ENCODE data around the gene LIPA.

LIPA gene

DNA sequence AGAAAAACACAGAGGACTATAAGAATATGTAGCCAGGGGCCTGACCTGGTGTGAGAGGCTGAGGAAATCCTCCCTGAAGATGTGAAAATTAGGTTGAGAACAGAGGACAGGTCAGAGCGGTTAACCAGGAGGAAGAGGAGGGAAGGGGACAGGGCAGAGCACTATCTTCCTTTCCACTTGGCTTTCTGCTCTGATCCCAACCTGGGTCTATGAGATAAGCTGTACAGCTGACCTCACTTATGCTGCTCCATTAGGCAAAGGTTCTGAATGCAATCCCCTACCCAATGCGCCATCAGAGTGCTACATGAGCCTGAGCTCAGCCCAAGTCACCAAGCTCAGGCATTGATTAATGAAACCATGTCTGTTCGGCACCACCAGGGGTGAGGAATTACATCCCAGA lies 10.5 kb downstream of the LIPA start:
- H3K27me3 Mint-ChIP-seq = no peaks in the 10 kb centered on the region
- intact Hi-C loops (cut with micrococcal nuclease) = no loop called here
- peak overlapping the region; percentile 44 for H3K4me3 Mint-ChIP-seq
- peak overlapping the region; percentile 72 for H3K27ac Mint-ChIP-seq
- peaks cover 58% of the 10 kb centered on the region for H3K36me3 Mint-ChIP-seq (ENCODE audit: low read depth)
- H3K4me1 Mint-ChIP-seq (ENCODE audit: low read depth) = peaks cover 76% of the 10 kb centered on the region
- H3K9me3 Mint-ChIP-seq = no peaks in the 10 kb centered on the region

DNA sequence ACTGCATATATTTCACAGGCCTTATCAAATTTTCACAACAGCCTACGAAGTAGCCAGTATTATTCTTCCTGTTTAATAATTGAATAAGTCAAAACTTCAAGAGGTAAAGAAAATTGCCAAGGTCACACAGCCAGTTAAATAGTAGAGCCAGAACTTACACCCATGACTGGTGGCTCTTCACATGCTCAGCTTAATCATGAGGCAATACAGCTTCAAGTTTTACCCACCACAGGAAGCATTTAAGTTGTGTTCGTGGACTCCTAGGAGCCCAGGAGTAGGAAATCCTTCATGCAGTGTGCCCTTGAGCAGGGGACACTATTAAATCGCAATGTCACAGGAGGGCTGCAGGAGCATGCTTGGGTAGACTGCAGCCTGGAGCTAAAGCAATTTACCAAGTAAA lies 11.1 kb downstream of the LIPA start:
- intact Hi-C loops (cut with micrococcal nuclease) = no loop called here
- H3K36me3 Mint-ChIP-seq (ENCODE audit: low read depth) = peaks cover 53% of the 10 kb centered on the region
- no peaks in the 10 kb centered on the region for H3K9me3 Mint-ChIP-seq
- no peaks in the 10 kb centered on the region for H3K27me3 Mint-ChIP-seq
- H3K4me1 Mint-ChIP-seq (ENCODE audit: low read depth) = peaks cover 74% of the 10 kb centered on the region
- H3K4me3 Mint-ChIP-seq = peak overlapping the region; percentile 44
- H3K27ac Mint-ChIP-seq = peak overlapping the region; percentile 72

DNA sequence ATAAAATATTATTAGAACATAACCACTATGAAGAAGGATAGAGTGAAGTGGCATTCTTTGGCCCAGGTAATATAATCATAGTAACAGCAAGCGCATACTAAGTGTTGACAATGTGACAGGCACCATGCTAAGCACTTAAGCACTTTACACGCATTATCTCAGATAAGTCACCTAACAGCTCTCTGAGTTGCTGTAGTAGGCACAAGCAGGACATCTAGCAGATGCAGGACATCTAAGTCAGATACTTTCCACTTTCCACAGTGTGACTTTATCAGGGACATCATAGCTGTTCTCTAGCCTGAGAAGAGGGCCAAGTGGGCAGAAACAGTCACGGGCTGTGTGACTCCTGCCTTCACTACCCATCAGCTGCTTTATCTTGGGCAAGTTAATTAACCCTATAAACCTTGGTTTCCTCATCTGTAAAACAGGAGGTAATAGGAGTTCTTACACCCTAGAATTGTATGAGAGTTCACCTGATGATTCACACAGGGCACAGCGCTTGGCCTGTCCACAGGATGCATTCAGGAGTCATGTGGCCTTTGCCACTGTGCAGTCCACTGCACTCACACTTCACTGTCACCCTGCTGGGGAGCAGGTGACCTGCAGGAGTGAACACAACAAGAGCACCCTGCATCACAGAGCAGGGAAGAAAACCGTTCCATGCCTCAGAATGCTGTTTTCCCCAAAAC lies 12.5 kb downstream of the LIPA start:
- Mint-ChIP-seq H3K27ac (peak overlapping the region; percentile 30), H3K4me3 (no peak overlapping the region), H3K9me3 (no peaks in the 10 kb centered on the region), H3K4me1 (ENCODE audit: low read depth) (peaks cover 86% of the 10 kb centered on the region), H3K27me3 (no peaks in the 10 kb centered on the region), H3K36me3 (ENCODE audit: low read depth) (peaks cover 62% of the 10 kb centered on the region)
- intact Hi-C loops (cut with micrococcal nuclease) = no loop called here

DNA sequence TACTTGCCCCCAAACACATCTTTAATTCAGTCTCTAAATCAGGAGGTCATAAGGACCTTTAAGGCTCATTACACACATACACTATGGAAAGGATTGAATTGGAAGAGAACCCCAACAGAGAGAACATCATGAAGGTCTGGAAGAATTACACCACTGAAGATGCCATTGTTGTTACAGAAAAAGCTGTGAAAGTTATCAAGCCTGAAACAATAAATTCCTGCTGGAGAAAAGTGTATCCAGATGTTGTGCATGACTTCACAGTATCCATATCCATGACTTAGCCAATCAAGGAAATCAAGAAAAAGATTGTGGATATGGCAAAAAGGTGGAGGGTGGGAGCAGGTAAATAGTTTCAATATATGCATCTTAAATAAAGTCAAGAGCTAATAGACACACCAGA lies 13.7 kb downstream of the LIPA start:
- Mint-ChIP-seq H3K4me1 (ENCODE audit: low read depth) (peaks cover 86% of the 10 kb centered on the region), H3K9me3 (no peaks in the 10 kb centered on the region), H3K27me3 (no peaks in the 10 kb centered on the region), H3K27ac (peak overlapping the region; percentile 63), H3K36me3 (ENCODE audit: low read depth) (peaks cover 70% of the 10 kb centered on the region), H3K4me3 (peak overlapping the region; percentile 13)
- intact Hi-C loops (cut with micrococcal nuclease) = no loop called here

DNA sequence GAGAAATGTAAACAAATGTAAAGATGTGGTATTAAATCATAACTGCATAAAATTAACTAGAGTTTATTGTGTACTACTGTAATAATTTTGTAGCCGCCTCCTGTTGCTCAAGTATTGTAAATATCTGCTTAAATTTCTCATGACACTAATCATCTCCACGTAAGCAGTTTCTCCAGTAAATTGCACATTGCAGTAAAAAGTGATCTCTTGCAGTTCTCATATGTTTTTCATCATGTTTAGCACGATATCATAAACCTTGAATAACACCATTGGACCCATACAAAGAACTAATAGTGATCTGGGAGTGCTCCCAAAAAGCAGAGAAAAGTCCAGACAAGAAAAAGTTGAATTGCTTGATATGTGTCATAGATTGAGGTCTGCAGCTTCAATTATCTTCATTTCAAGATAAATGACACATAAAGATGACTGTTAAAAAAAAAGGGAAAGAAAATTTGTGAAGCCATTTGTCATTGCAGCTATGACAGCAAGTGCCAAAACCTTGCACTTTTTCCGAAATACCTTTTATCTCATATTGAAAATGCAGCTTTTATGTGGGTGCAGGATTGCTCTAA lies 15.3 kb downstream of the LIPA start:
- H3K9me3 Mint-ChIP-seq = no peaks in the 10 kb centered on the region
- H3K4me3 Mint-ChIP-seq = no peak overlapping the region
- H3K27me3 Mint-ChIP-seq = no peaks in the 10 kb centered on the region
- H3K27ac Mint-ChIP-seq = peak overlapping the region; percentile 90
- peaks cover 83% of the 10 kb centered on the region for H3K36me3 Mint-ChIP-seq (ENCODE audit: low read depth)
- intact Hi-C loops (cut with micrococcal nuclease) = no loop called here
- peaks cover 85% of the 10 kb centered on the region for H3K4me1 Mint-ChIP-seq (ENCODE audit: low read depth)

DNA sequence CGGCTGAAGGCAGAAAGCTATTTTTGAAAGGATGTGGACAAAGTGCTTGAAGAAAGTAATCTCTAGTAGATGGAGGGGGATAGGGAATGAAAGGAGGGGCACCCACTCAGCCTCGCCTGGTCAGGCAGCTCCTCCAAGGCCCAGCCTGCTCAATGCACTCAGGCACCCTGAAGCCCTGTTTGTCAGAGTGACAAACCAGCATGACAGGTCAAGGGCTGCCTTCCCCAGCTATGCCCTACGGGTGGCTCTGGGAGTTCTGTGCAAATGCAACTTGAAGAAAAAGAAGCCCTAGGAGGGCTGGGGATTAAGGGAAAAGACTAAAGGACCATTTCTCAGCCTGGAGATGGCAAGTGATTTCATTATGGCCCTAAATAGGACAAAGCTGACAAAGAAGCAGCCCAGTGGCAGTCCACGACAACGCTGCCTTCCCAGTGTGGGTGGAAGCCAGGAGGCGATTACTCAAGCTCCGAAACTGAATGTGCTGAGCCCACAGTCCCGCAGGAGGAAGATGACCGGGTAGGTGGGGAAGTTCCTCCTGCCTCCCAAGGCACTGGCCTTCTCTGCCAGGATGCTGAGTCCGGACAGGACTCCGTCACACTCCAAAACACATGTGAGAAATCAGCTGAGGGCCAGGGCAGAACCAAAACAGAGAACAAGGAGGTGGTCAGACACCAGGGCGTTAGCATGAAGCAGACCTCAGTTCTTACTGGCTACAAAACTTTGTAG lies 16.3 kb downstream of the LIPA start:
- H3K4me1 Mint-ChIP-seq (ENCODE audit: low read depth) = peaks cover 75% of the 10 kb centered on the region
- H3K4me3 Mint-ChIP-seq = peak overlapping the region; percentile 36
- H3K27me3 Mint-ChIP-seq = no peaks in the 10 kb centered on the region
- peaks cover 83% of the 10 kb centered on the region for H3K36me3 Mint-ChIP-seq (ENCODE audit: low read depth)
- intact Hi-C loops (cut with micrococcal nuclease) = no loop called here
- no peaks in the 10 kb centered on the region for H3K9me3 Mint-ChIP-seq
- H3K27ac Mint-ChIP-seq = peak overlapping the region; percentile 90

DNA sequence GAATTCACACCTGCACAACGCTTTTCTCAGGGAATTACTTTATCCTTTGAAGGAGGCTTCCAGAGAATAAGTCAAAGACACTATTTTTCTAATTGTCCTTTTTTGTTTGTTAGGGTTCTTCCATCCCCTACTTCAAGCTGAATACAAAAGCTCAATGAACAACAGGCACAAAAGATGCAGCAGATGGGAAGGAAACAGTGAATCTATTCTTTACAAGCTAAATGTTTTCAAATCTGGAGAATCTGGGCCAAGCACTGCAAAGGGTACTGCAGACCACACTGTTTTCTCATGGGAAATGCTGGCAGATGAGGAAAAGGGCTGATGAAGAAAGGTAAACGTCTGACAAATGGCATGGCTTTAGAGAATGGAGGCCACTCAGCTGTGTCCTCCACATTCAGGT lies 18.5 kb downstream of the LIPA start:
- Mint-ChIP-seq H3K27me3 (no peaks in the 10 kb centered on the region), H3K27ac (peak overlapping the region; percentile 90), H3K9me3 (peaks cover 10% of the 10 kb centered on the region), H3K36me3 (ENCODE audit: low read depth) (peaks cover 88% of the 10 kb centered on the region), H3K4me1 (ENCODE audit: low read depth) (peaks cover 56% of the 10 kb centered on the region), H3K4me3 (no peak overlapping the region)
- intact Hi-C loops (cut with micrococcal nuclease) = no loop called here

DNA sequence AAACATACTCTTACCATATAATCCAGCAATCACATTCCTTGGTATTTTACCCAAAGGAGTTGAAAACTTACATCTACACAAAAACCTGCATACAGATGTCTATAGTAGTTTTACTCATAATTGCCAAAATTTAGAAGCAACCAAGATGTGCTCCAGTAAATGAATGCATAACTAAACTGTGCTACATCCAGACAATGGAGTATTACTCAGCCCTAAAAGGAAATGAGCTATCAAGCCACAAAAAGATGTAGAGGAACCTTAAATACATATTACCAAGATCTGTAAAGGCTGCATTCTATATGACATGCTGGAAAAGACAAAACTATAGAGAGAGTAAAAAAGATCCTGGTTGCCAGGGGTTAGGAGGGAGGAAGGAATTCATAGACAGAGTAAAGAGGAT lies 22.6 kb downstream of the LIPA start:
- H3K27ac Mint-ChIP-seq = peak overlapping the region; percentile 20
- H3K4me3 Mint-ChIP-seq = no peak overlapping the region
- peaks cover 10% of the 10 kb centered on the region for H3K9me3 Mint-ChIP-seq

DNA sequence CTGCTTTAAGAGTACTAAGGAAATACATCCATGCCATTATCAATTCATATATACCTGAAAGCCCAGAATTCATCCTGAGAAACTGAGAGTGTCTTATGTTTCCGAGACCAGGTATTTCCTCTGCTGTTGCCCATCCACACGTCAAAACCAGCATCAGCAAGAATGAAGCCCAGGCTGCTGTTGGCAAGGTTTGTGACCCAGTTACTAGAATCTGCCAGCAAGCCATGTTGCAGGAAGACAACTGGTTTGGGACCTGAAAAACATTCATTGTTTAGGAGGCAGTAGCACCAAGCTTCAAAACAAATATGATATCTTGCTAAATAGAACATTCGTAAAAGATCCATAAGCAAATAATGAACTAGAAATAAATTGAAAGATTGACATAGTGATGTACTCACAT lies 23.4 kb downstream of the LIPA start:
- intact Hi-C loops (cut with micrococcal nuclease) = no loop called here
- peaks cover 10% of the 10 kb centered on the region for H3K9me3 Mint-ChIP-seq
- H3K36me3 Mint-ChIP-seq (ENCODE audit: low read depth) = peaks cover 100% of the 10 kb centered on the region
- H3K4me3 Mint-ChIP-seq = no peak overlapping the region
- H3K4me1 Mint-ChIP-seq (ENCODE audit: low read depth) = peaks cover 37% of the 10 kb centered on the region
- H3K27ac Mint-ChIP-seq = no peak overlapping the region
- H3K27me3 Mint-ChIP-seq = no peaks in the 10 kb centered on the region

More for the DNA sequence above, 22.6 kb downstream of the LIPA start:
- intact Hi-C loops (cut with micrococcal nuclease) = no loop called here
- Mint-ChIP-seq H3K27me3 (no peaks in the 10 kb centered on the region), H3K4me1 (ENCODE audit: low read depth) (peaks cover 45% of the 10 kb centered on the region), H3K36me3 (ENCODE audit: low read depth) (peaks cover 100% of the 10 kb centered on the region)

DNA sequence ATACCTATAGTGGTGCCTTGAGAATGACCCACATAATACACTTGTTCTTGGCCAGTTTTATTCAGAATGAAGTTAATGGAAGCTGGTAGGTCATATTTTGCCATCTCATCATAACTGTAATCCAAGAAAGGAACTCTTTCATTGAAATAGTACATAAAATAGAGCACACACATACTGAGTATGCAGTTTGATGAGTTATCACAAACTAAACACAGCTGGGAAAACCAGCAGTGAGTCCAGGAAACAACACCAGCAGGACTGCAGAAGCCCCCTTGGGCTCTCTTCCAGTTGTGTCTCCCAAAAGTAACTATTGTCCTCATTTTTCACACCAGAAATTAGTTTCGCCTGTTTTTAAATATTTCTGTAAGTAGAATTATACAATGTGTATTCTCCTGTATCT lies 24.7 kb downstream of the LIPA start:
- intact Hi-C loops (cut with micrococcal nuclease) = no loop called here
- peaks cover 26% of the 10 kb centered on the region for H3K4me1 Mint-ChIP-seq (ENCODE audit: low read depth)
- no peak overlapping the region for H3K27ac Mint-ChIP-seq
- no peaks in the 10 kb centered on the region for H3K27me3 Mint-ChIP-seq
- H3K4me3 Mint-ChIP-seq = no peak overlapping the region
- peaks cover 10% of the 10 kb centered on the region for H3K9me3 Mint-ChIP-seq
- H3K36me3 Mint-ChIP-seq (ENCODE audit: low read depth) = peaks cover 100% of the 10 kb centered on the region

DNA sequence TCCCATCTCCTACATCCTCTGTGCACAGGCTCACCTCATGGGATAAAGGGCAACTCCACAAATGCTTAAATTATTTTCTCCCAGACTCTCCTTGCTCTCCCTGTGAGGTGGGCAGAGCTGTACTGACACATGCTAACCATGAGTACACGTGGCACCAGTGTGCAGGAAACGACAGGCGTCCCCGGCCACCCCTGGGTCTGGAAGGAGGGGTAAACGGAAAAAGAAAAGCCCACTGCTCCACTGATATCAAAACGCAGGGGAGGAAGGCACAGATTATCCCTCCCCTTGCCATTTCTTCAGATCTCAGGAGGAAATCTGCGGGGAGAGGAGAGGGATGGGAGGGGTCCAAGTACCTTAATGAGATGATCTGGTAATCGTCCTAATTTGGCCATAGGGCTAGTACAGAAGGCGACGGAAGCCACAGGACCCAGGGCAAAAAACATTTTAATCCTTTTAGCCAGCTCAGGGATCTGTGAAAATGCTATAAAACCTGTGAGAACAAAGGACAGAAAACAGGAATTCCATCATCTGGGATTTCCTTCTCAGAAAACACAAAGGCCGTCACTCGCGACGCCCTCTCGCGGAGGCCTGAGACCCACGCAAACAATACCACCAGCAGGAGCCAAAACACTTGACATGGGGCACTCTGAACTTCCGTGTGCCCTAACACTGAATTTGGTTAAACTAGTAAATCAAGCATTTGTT lies 26.7 kb downstream of the LIPA start:
- Mint-ChIP-seq H3K4me1 (ENCODE audit: low read depth) (peaks cover 36% of the 10 kb centered on the region), H3K27ac (peak overlapping the region; percentile 52), H3K9me3 (peaks cover 10% of the 10 kb centered on the region), H3K4me3 (no peak overlapping the region), H3K27me3 (no peaks in the 10 kb centered on the region), H3K36me3 (ENCODE audit: low read depth) (peaks cover 100% of the 10 kb centered on the region)
- intact Hi-C loops (cut with micrococcal nuclease) = no loop called here

DNA sequence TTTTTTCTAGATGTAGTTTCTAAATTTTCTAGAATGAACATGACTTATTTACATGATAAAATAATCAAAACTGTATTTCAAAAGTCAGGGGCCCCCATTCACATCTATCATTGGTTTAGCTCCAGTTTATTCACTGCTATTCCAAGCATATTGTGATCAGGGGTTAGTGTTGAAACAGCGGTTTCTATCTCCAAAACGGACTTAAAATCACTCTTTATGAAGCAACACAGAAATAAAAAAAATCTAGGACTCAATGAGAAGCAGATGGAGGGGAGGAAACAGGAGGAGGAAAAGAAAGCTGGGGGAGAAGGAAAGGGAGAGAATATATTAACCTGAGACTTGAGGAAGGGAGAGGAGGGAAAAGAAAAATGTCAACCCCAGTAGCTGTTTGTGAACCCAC lies 29.7 kb downstream of the LIPA start:
- Mint-ChIP-seq H3K4me3 (no peak overlapping the region), H3K9me3 (no peaks in the 10 kb centered on the region), H3K27me3 (no peaks in the 10 kb centered on the region), H3K4me1 (ENCODE audit: low read depth) (peaks cover 41% of the 10 kb centered on the region), H3K36me3 (ENCODE audit: low read depth) (peaks cover 80% of the 10 kb centered on the region), H3K27ac (peak overlapping the region; percentile 42)
- intact Hi-C loops (cut with micrococcal nuclease) = no loop called here

DNA sequence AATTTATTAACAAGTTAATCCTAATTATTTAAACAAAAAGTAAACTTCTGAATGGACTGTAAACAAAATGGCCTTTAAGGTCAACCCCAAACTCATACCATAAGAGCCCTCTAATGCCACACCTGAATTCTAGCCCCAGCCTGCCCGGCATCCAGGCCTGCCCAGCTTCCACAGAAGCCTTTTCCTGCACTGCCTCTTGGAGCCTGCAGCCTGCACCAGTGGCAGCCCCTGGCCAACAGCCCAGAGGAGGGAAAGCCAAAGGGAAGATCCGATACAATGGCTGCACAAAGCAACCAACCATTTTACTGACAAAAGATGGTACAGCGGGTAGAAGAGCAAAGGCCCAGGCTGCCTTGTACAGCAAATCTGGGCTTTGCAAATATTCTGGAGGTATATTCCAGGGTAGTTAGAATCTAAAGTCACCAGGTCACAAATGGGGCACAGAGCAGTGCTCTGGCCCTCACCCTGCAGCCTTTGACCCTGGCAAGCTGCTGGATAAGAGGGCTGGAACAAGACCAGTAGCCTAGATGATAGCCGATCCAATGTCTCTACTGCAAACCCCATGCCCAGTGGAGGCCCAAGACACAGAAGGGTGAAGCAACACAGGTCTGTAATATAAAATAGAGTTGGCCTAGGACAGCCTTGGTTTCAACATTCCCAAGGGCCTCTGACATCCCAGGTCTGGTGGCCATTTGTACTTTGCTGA lies 31.9 kb downstream of the LIPA start:
- H3K36me3 Mint-ChIP-seq (ENCODE audit: low read depth) = peaks cover 73% of the 10 kb centered on the region
- intact Hi-C loops (cut with micrococcal nuclease) = loop anchor here (5.0 kb wide), 1 partner anchor 387 kb away; no protein-coding TSS in a partner anchor

More for the DNA sequence above, 31.9 kb downstream of the LIPA start:
- Mint-ChIP-seq H3K4me3 (no peak overlapping the region), H3K27me3 (no peaks in the 10 kb centered on the region), H3K4me1 (ENCODE audit: low read depth) (peaks cover 27% of the 10 kb centered on the region), H3K27ac (no peak overlapping the region), H3K9me3 (no peaks in the 10 kb centered on the region)

Measured in dendritic cell treated with granulocyte-macrophage colony-stimulating factor and Interleukin-4, amounts not matched to agents 40 ng/mL and 50 ng/mL, for 4 days (primary cell).